Activated effector memory CD4-positive, alpha-beta T cell treated with anti-CD3 and anti-CD28 coated beads, Interleukin-2, amount 50 U/mL, for 16 hours (primary cell): ENCODE data around the gene PCNX2.
"Not testable (repeated sequence)": the region's sequence is repeated elsewhere in the genome, so short reads cannot be mapped to it uniquely, and the experiment has no call there.

Source experiments
- DNase-seq: peaks from one replicate; pipeline ENCODE4 v3.0.0-alpha.2; 2020

PCNX2 gene

GRCh38 chr1:233140974-233141373 lies 154.6 kb downstream of the PCNX2 start:
- no peak for DNase-seq

DNA sequence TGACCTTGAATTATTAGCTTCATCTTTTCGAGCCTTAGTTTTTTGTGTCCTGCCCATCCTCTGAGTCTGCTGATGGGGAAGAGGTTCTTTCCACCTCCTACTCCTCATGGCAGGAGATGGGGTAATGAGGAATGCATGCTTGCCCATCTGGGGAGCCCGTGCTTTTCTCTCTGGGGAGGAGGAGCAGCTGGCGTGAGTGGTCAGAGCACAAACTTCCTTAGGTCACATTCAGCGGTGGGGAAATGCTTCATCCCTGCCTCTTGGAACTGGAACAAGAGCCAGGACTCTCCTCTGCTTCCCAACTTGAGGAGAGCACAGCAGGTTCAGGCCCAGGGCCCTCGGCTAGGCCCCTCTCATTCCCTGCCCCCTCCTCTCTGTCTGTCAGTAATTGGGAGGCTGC lies 155.0 kb downstream of the PCNX2 start:
- no peak for DNase-seq

DNA sequence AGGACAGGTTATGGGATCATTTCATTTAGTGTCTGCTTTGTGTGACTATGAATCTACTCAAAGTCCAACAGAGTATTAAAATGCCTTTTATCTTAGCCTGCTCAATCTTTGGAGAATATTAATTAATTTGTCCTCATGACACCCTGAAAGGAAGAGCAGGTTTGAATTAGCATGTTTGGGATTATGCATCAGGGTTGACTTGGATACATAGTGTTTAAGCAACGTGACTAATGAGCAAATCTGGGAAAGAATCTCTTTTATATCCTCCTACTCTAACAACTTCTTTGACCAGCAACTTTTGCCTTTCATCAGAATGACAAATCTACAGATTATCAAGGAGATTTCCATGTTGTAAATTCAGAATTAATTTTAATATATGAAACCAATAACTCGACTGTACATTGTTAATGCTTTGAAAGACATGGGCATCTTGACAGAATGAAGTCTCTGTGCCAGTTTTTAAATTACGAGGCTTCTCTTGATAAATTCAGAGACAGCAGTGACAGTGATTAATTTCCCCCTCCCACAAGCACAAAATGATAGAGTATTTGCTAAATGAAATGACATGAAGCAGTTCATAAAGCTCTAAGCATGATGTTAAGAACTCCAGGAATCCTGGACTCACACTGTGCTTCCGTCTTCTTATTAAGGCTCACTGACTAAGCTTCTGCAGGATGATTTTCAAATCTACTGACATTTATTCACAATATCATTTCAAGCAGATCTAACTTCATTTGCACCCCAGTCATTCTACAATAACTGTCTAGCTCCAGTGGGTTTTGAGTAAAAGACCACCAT lies 156.5 kb downstream of the PCNX2 start:
- DNase-seq: no peak

DNA sequence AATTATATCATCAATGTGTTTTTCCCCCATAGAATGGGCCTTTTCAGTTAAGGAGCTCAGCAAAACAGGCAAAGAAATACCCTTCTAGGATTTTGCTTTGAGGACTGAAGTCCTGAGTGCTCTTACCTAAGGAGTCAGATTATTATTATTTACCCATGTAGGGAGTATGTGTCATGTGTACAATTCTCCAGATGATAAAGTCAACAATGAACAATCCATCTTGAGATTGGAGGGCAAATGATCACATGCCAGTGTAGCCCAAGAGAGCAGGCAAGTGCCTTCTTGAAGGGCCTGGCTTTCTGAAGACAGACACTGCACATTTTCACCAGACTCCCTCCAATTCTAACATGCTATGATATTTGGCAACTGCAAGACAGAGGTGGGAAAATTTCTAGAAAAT lies 159.7 kb downstream of the PCNX2 start:
- no peak for DNase-seq

DNA sequence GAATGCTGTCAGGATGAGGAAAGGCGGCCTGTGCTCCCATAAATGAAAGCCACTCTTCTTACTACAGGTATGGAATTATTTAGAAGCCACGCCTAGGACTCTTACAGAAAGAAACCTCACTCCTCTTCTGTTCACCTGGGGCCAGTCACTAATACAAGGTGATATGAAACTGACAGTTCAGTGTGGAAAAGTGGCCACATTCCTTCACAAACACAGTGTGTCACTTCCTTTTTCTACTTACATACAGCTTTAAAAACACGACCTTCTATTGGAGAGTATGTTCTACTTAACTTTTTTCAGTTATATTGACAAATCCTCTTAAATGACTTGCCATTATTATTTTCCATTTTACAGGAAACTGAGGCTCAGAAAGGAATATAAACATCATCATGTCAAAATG lies 163.1 kb downstream of the PCNX2 start:
- no peak for DNase-seq

- DNase-seq: not testable (repeated sequence)
Observed at GRCh38 chr1:233129031-233129430, 166.5 kb downstream of the PCNX2 start.

GRCh38 chr1:233127157-233127556 lies 168.4 kb downstream of the PCNX2 start:
- no peak for DNase-seq

- DNase-seq: no peak
Observed at GRCh38 chr1:233122779-233123178, 172.7 kb downstream of the PCNX2 start.

- no peak for DNase-seq
Observed at GRCh38 chr1:233121947-233122559, 173.5 kb downstream of the PCNX2 start.

DNA sequence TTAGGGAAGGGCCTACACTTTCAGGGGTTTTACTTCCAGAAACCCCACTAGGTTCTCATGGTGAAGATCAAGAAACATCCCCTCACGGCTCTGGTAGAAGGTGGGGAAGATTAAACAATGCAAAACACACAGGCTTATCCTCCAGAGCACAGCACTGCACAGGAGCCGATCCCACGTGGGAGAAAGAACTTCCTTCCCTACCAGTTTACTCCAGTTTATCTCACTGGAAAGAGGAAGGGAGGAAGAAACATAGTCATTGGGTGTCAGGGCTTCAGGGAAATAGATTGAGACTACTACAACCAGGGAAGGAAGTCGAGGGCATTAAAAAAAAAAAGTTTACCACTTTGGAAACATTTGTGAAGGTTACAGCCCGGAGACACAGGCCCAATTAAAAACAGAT lies 180.7 kb downstream of the PCNX2 start:
- no peak for DNase-seq

GRCh38 chr1:233114159-233114558 lies 181.4 kb downstream of the PCNX2 start:
- no peak for DNase-seq

- DNase-seq: no peak
Observed at GRCh38 chr1:233113009-233113879, 182.3 kb downstream of the PCNX2 start.

GRCh38 chr1:233112186-233113008 lies 183.1 kb downstream of the PCNX2 start:
- no peak for DNase-seq

DNA sequence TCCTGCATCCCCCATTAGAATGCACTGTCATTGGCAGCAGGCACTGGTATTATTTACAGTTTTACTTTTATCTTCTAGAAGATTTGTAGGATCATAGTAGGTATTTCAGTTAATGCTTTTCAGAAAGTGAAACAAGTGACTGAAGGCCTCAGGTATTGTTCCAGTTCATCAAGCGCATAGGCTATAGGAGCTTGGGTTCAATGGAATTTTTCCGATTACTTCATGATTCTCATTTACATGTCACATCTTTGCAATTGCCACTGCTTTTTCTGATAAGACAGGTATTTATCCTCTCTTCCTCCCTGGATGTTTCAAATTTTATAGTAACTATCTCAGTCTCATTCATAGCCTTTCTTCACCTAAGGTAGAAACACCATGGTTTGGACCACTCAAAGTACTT lies 183.8 kb downstream of the PCNX2 start:
- DNase-seq: no peak

GRCh38 chr1:233109096-233109495 lies 186.4 kb downstream of the PCNX2 start:
- no peak for DNase-seq

DNA sequence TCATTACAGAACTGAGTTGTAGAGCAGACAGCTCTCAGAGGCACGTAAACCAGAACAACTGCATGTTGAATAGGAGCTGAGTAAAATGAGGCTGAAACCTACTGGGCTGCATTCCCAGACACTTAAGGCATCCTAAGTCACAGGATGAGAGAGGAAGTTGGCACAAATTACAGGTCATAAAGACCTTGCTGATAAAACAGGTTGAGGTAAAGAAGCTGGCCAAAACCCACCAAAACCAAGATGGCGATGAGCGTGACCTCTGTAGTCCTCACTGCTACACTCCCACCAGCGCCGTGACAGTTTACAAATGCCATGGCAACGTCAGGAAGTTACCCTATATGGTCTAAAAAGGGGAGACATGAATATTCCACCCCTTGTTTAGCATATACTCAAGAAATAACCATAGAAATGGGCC lies 187.8 kb downstream of the PCNX2 start:
- DNase-seq: not testable (repeated sequence)

- no peak for DNase-seq
Observed at GRCh38 chr1:233107130-233107660, 188.3 kb downstream of the PCNX2 start.

- DNase-seq: no peak
Observed at GRCh38 chr1:233105225-233105624, 190.3 kb downstream of the PCNX2 start.

GRCh38 chr1:233102341-233102740 lies 193.2 kb downstream of the PCNX2 start:
- DNase-seq: no peak

DNA sequence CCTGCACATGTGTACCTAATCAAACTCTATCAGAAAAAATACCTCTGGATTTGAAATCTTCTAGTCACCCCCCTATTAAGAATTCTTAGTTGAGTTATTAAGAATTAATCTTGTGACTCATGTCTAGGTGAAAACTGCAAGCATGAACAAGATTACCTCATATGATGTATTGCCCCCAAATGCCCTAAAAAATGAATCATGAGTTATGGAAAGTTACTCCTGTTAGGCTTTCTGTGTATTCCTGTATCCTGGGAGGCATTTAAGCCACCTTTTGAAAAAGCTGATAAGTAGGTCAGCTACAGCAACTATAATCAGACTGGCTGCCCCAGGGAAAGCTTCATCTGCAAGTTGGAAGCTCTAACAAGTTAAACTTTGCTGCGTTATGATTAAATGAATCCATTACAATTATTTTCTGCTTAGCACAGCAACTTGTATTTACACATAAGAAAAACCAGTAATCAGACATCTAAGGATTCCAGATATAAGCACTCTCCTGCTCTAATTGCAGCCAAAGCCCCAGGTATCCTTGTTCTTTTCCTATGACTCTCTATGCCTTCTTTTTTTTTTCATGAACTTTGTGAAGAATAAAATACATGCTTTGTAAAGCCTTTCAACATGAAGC lies 197.5 kb downstream of the PCNX2 start:
- DNase-seq: no peak

DNA sequence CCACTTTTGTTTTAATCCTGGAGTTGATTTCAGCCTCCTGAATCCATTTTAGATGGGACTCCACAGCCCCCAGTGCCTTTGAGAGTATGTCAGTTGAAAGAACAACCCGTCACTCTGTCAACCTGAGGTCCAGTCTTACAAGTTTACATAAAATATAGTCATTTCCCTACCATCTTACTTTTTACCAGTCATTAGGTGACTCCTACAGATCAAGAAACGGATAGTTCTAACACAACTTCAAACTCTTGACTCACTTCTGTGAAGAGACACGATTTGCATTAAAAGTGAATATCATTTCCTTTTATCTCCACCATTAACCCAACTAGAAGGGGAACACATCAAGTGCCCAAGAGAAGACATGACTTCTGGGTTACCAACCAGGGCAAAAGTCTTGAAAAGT lies 198.0 kb downstream of the PCNX2 start:
- no peak for DNase-seq

DNA sequence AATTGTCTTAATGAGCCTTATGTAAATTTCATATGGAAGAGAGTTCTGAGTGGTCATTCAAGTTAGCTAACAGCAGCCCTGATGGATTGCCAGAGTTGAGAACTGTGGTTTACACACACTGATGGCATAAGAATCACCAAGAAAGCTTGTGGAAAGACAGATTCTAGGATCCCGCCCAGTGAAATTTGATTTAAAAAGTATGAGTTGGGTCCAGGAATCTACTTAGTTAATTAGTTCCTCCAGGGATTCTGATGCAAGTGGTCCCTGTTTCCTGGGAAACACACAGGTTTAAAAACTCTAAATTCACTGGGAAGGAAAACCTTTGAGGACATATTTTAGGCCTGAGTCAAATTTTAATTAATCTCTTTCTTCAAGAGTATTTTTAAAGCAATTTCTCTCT lies 200.8 kb downstream of the PCNX2 start:
- DNase-seq: no peak
